VCaP (cell line): Measurements from ENCODE around the gene ADH1B.
"Not testable (repeated sequence)": the region's sequence is repeated elsewhere in the genome, so short reads cannot be mapped to it uniquely, and the experiment has no call there.

Experiments used
- H3K27ac ChIP-seq: fragments of 450-650 bp; 2 replicates; pipeline ENCODE4 v1.5.1; 2017
- TF ChIP-seq, protein P1 (sequence below): fragments of 450-650 bp; conservative IDR thresholded peaks from 2 replicates; pipeline ENCODE4 v1.5.1; 2017; ENCODE audit warnings: mild to moderate bottlenecking, moderate library complexity

Gene ADH1B

DNA sequence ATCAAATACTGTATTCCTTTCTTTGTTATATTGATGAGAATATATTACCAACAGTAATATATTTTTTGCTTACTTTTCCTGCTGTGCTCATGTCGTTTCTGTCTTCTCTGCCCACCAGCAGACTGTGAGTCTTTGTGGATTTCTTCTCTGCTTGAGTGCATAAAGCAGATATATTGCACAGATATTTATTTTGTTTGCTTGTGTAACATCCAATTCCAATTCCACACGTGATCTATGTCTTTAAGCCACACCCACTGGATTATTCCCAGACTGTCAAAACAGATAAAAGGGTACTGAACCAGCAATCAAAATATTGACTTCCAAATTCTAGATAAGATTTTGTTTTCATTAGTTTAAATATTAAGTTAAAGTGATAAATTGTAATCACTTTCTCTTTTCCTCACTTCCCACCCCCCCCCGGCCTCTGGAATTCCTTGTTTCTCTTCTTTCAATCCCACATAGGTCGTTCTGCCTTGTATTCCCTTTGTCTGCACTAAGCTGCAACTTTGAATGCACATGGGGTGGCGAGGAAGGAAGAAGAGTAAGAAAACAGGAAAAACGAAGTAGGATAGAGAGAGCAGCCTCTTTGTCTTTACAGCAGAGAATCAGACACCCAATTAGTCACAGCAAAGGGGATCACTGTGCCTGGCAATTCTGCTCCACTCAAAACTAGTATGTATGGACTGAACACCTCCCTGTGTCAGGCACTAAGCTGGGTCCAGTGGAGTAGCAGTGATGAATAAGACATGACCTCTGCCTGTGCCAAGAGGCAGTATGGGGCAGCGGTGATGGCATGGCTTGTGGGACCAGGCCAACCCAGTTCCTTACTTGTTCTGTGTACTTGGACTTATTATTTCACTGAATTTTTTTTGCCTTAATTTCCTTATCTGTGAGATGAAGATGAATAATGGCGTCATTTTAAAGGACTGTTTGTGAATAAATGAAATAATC lies at the start of gene ADH1B:
TSS of gene ADH1B (minus strand) at position 161 of the 951 bp plus-strand sequence. CDS start at position 91, 70 bp downstream.
- H3K27ac ChIP-seq: no peak within 1 kb of the TSS; the same call in 1 of the 2 replicates
- TF ChIP-seq, protein P1, sequence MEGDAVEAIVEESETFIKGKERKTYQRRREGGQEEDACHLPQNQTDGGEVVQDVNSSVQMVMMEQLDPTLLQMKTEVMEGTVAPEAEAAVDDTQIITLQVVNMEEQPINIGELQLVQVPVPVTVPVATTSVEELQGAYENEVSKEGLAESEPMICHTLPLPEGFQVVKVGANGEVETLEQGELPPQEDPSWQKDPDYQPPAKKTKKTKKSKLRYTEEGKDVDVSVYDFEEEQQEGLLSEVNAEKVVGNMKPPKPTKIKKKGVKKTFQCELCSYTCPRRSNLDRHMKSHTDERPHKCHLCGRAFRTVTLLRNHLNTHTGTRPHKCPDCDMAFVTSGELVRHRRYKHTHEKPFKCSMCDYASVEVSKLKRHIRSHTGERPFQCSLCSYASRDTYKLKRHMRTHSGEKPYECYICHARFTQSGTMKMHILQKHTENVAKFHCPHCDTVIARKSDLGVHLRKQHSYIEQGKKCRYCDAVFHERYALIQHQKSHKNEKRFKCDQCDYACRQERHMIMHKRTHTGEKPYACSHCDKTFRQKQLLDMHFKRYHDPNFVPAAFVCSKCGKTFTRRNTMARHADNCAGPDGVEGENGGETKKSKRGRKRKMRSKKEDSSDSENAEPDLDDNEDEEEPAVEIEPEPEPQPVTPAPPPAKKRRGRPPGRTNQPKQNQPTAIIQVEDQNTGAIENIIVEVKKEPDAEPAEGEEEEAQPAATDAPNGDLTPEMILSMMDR: no peak

DNA sequence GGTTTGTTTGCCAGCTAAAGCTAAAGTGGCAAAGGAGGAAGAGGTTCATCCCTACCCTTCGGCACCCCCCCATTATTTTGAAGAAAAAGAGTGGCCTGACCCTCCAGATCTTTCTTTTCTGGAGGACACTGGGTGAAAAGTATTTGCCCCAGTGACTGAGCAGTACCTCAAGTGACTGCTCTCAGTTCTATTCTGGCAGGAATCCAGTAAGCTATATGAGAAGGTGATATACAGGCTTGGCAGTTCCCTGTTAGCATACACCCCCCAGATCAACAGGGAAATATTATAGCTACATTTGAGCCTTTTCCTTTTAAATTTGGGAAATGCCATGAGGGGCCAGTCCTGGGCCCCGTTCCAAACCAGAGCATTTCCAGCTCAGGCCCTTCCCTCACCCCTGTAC lies 46.6 kb upstream of the ADH1B start:
- H3K27ac ChIP-seq: not testable (repeated sequence)

DNA sequence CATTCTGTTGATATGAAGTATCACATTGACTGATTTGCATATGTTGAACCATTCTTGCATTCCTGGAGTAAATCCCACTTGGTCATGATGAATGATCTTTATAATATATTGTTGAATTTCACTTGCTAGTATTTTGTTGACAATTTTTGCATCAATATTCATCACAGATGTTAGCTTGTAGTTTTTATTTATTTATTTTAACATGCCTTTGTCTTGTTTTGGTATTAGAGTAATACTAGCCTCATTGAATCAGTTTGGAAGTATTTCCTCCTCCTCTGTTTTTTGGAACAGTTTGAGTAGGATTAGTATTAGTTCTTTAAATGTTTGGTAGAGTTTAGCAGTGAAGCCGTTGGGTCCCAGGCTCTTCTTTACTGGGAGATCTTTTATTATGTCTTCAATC lies 45.3 kb upstream of the ADH1B start:
- TF ChIP-seq, protein P1: no peak
- H3K27ac ChIP-seq: no peak overlapping the region

DNA sequence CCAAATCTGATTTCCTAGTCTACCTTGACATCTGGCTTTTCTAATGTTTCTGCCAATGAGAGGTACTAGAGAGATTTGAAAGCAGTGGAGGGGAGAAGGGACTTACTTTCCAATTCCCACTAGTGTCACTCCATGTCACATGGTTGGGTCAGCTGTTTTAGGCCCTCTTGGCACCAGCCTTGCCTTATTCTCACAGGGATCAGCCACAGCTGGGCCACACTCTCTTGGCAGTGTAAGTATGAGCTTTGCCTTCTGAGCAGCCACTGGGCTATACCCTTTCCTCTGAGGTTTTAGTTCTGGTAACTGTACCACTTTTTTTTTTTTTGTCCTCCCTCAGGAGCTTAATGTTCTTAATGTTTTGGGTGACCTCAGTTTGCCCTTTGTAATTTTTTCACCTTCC lies 41.6 kb upstream of the ADH1B start:
- no peak overlapping the region for H3K27ac ChIP-seq
- TF ChIP-seq, protein P1: no peak

DNA sequence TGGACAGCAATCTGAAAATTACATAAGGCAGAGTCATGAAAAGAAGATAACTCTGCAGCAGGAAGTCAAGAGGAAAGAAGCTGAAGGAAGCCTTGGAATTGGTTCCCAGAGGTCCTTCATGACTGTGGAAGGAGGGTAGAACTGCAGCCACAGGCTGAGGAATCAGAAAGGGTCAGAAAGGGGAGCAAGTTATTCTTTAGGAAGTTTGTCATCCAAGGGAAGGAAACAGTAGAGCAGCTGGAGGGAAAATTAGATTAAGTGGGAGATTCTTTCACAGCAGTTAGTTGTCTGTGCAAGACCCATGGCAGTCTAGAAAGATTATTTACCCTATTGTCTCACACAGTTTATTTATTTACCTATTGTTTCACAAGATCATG lies 40.7 kb upstream of the ADH1B start:
- H3K27ac ChIP-seq: no peak overlapping the region
- TF ChIP-seq, protein P1: no peak

DNA sequence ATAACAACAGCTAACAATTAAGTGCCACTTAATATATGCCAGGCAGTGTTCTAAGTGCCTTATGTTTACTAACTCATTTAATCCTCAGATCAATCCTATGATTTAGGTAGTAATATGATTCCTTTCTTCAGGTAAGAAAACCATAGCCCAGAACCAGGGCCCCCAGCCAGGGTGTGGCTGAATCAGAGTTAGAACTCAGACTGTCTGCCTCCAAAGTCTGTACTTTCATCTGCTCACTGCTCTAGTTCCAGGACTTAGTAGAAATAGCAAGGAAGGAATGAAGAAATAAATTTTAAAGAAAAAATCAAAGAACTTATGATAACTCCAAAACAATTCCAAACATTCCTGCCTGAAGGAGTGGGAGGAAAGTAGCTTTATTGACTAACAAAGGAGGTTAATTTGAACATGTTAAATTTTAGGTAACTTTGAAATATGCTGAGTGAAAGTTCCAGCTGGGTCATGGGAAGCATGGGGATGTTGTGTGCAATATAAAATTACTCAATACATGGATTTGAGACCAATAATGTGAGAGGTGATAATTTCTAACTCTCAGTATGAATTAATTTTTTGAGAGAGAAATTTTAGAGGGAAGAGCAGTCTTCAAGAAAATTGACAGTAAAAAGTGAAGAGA lies 40.2 kb upstream of the ADH1B start:
- TF ChIP-seq, protein P1: no peak
- no peak overlapping the region for H3K27ac ChIP-seq

- no peak overlapping the region for H3K27ac ChIP-seq
- TF ChIP-seq, protein P1: no peak
These were observed 38.4 kb upstream of the ADH1B start for GRCh38 chr4:99359480-99360204.
